Urinary bladder (tissue), 4 donors: ENCODE results near the gene KIF21A. TPM values are rescaled to one million over a fixed set of nuclear protein-coding genes. Genes with fewer than 3 reads are reported as not detected.

Source experiments
- DNase-seq: peaks from one replicate; pipeline ENCODE4 v3.0.0-alpha.2; 2015; ENCODE audit errors: extremely low spot score
- H3K27ac ChIP-seq: one replicate; pipeline ENCODE4 v1.5.1; 2013; ENCODE audit warnings: low read depth, mild to moderate bottlenecking, moderate library complexity
- H3K36me3 ChIP-seq: one replicate; pipeline ENCODE4 v1.6.1; 2013; ENCODE audit warnings: mild to moderate bottlenecking, moderate library complexity; ENCODE audit not compliant: insufficient read depth
- H3K4me1 ChIP-seq: one replicate; pipeline ENCODE4 v1.6.1; 2013; ENCODE audit warnings: mild to moderate bottlenecking, moderate library complexity; ENCODE audit not compliant: insufficient read depth
- H3K4me3 ChIP-seq: one replicate; pipeline ENCODE4 v1.5.1; 2013; ENCODE audit warnings: low read depth, low read length
- WGBS: extraction: QIAGEN DNeasy Blood & Tissue Kit; methylation state at CpG from one replicate; pipeline ENCODE4 v1.1.7; 2013; 5-methylcytosine and 5-hydroxymethylcytosine counted together
- polyA plus RNA-seq: library from polyadenylated mRNA; stranded (reverse); fragments of 200-250 nt; gene quantifications from one replicate; pipeline ENCODE4 v1.2.3, GENCODE V29; 2013
- total RNA-seq: library from RNA; depleted of rRNA; stranded (reverse); fragments of >200 nt; gene quantifications from one replicate; pipeline ENCODE4 v1.2.3, GENCODE V29; 2014
- donor health status: healthy with polysubstance abuse.
- donor health status: healthy.

Gene KIF21A
- total and polyA plus RNA-seq, 2 donors: 10.2 to 56.3 TPM

- Histone ChIP-seq H3K36me3 (no peaks in the 10 kb centered on the region), H3K27ac (no peak overlapping the region), H3K4me1 (no peaks in the 10 kb centered on the region), H3K4me3 (no peak overlapping the region)
- 96% methylated on average over 2 of the region's 2 CpGs for WGBS
- DNase-seq: no peak
These were observed 83.3 kb downstream of the KIF21A start for GRCh38 chr12:39359645-39360044.

- Histone ChIP-seq H3K4me1 (no peaks in the 10 kb centered on the region), H3K27ac (no peak overlapping the region), H3K4me3 (no peak overlapping the region), H3K36me3 (no peaks in the 10 kb centered on the region)
- DNase-seq: no peak
- 93% methylated on average over 3 of the region's 3 CpGs for WGBS
These were observed 85.9 kb downstream of the KIF21A start for GRCh38 chr12:39357041-39357440.

- 86% methylated on average over 3 of the region's 3 CpGs for WGBS
These were observed 87.1 kb downstream of the KIF21A start for GRCh38 chr12:39355841-39356240.

GRCh38 chr12:39354955-39355354 lies 88.0 kb downstream of the KIF21A start:
- Histone ChIP-seq H3K4me3 (no peak overlapping the region), H3K36me3 (no peaks in the 10 kb centered on the region)

More at GRCh38 chr12:39355841-39356240, 87.1 kb downstream of the KIF21A start:
- DNase-seq: no peak
- Histone ChIP-seq H3K27ac (no peak overlapping the region), H3K4me3 (no peak overlapping the region), H3K4me1 (no peaks in the 10 kb centered on the region), H3K36me3 (no peaks in the 10 kb centered on the region)

GRCh38 chr12:39352471-39353017 lies 90.4 kb downstream of the KIF21A start:
- DNase-seq: no peak
- 95% methylated on average over 3 of the region's 3 CpGs for WGBS
- Histone ChIP-seq H3K4me3 (no peak overlapping the region), H3K36me3 (no peaks in the 10 kb centered on the region), H3K4me1 (no peaks in the 10 kb centered on the region), H3K27ac (no peak overlapping the region)

More at GRCh38 chr12:39354955-39355354, 88.0 kb downstream of the KIF21A start:
- H3K27ac ChIP-seq: no peak overlapping the region
- no peaks in the 10 kb centered on the region for H3K4me1 ChIP-seq
- no peak for DNase-seq

GRCh38 chr12:39351153-39351552 lies 91.8 kb downstream of the KIF21A start:
- Histone ChIP-seq H3K36me3 (no peaks in the 10 kb centered on the region), H3K27ac (no peak overlapping the region), H3K4me1 (no peaks in the 10 kb centered on the region), H3K4me3 (no peak overlapping the region)
- no peak for DNase-seq

GRCh38 chr12:39348941-39349626 lies 93.8 kb downstream of the KIF21A start:
- Histone ChIP-seq H3K27ac (no peak overlapping the region), H3K4me3 (no peak overlapping the region), H3K4me1 (no peaks in the 10 kb centered on the region), H3K36me3 (no peaks in the 10 kb centered on the region)
- DNase-seq: no peak
- 93% methylated on average over 3 of the region's 3 CpGs for WGBS

- WGBS: 84% methylated on average over 1 of the region's 1 CpG
- H3K36me3 ChIP-seq: no peaks in the 10 kb centered on the region
These were observed 94.4 kb downstream of the KIF21A start for GRCh38 chr12:39348523-39348922.

GRCh38 chr12:39344926-39345325 lies 98.0 kb downstream of the KIF21A start:
- H3K4me3 ChIP-seq: no peak overlapping the region
- H3K36me3 ChIP-seq: no peaks in the 10 kb centered on the region
- 77% methylated on average over 2 of the region's 2 CpGs for WGBS
- no peaks in the 10 kb centered on the region for H3K4me1 ChIP-seq
- no peak overlapping the region for H3K27ac ChIP-seq
- DNase-seq: no peak

More at GRCh38 chr12:39348523-39348922, 94.4 kb downstream of the KIF21A start:
- Histone ChIP-seq H3K4me1 (no peaks in the 10 kb centered on the region), H3K4me3 (no peak overlapping the region), H3K27ac (no peak overlapping the region)
- DNase-seq: no peak

- WGBS: 92% methylated on average over 4 of the region's 4 CpGs
- Histone ChIP-seq H3K4me1 (no peaks in the 10 kb centered on the region), H3K27ac (no peak overlapping the region), H3K4me3 (no peak overlapping the region), H3K36me3 (no peaks in the 10 kb centered on the region)
- DNase-seq: no peak
These were observed 99.3 kb downstream of the KIF21A start for GRCh38 chr12:39343665-39344064.

GRCh38 chr12:39341761-39342160 lies 101.2 kb downstream of the KIF21A start:
- no peak for DNase-seq
- WGBS: 100% methylated on average over 1 of the region's 1 CpG
- no peak overlapping the region for H3K4me3 ChIP-seq
- no peak overlapping the region for H3K27ac ChIP-seq
- H3K36me3 ChIP-seq: no peaks in the 10 kb centered on the region
- no peaks in the 10 kb centered on the region for H3K4me1 ChIP-seq

- H3K4me3 ChIP-seq: no peak overlapping the region
- H3K4me1 ChIP-seq: no peaks in the 10 kb centered on the region
- no peak overlapping the region for H3K27ac ChIP-seq
- H3K36me3 ChIP-seq: no peaks in the 10 kb centered on the region
- DNase-seq: no peak
These were observed 101.7 kb downstream of the KIF21A start for GRCh38 chr12:39341179-39341578.

GRCh38 chr12:39332661-39333175 lies 110.2 kb downstream of the KIF21A start:
- H3K4me3 ChIP-seq: no peak overlapping the region
- H3K4me1 ChIP-seq: no peaks in the 10 kb centered on the region
- H3K27ac ChIP-seq: no peak overlapping the region
- no peak for DNase-seq
- WGBS: 96% methylated on average over 12 of the region's 12 CpGs
- H3K36me3 ChIP-seq: peaks cover 4% of the 10 kb centered on the region

- Histone ChIP-seq H3K36me3 (peaks cover 4% of the 10 kb centered on the region), H3K4me3 (no peak overlapping the region), H3K27ac (no peak overlapping the region), H3K4me1 (no peaks in the 10 kb centered on the region)
- DNase-seq: no peak
- 92% methylated on average over 2 of the region's 2 CpGs for WGBS
These were observed 111.2 kb downstream of the KIF21A start for GRCh38 chr12:39331539-39332261.
